Ramos (cell line): ENCODE measurements around the gene LPAR1.

Source experiments
- in situ Hi-C: fragments of 300-500 bp; cut with MboI; formaldehyde crosslinking; loops from one replicate; pipeline ENCODE4 v1.14.3; 2022; ENCODE audit warnings: low sequenced_read_pairs; ENCODE audit not compliant: unreplicated experiment

The LPAR1 gene

GRCh38 chr9:110971234-110971633, 67.0 kb downstream of the LPAR1 start:
- in situ Hi-C loops: no loop called here

DNA sequence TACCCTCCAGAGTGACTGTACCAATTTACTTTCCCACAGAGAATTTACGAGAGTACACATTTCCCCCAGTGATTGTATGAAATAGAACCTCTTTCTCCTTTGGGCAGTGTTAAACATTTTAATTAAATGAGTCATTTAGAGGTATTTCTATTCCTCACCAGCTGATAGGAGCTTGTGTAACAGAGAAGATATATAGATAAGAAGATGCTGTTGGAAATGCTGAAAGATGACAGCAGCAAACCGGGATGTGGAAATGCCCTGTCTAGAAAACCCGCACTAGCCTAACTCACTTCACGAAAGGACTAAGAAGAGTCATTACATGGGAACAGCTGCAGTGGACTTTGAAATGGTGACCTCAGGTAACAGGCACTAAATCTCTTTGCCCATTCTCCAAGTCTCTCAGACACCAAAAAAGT, 68.3 kb downstream of the LPAR1 start:
- in situ Hi-C loops: no loop called here

- in situ Hi-C loops: no loop called here
Measured at GRCh38 chr9:110968096-110968495, 70.2 kb downstream of the LPAR1 start.

- in situ Hi-C loops: no loop called here
Measured at GRCh38 chr9:110967196-110967595, 71.1 kb downstream of the LPAR1 start.

DNA sequence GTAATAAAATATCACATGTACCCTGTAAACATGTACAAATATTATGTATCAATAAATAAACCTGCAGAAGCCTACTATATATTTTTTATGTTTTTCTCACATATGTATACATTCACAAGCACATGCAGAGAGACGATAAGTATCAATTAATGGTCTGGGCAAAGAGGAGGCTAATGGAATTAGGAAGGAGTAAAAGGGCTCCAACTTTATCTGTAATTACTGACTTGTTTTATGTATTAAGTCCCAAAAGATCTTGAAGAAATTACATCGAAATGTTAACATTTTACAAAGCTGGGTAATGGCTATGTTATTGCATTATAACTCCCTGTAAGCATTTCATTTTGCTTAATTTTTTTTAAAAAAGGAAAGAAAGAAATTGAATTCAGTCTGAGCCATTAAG, 78.0 kb downstream of the LPAR1 start:
- in situ Hi-C loops: no loop called here

DNA sequence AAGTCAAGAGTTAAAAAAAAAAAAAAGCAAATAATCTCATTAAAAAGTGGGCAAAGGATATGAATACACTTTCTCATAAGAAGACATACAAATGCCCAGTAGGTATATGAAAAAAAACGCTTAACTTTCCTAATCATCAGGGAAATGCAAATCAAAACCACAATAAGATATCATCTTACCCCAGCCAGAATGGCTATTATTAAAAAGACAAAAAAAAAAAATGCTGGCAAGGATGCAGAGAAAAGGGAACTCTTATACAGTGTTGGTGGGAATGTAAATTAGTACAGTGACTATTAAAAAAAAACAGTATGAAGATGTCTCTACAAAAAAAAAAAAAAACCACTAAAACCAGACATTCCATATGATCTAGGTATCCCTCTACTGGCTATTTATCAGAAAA, 79.4 kb downstream of the LPAR1 start:
- in situ Hi-C loops: no loop called here

- in situ Hi-C loops: no loop called here
Measured at GRCh38 chr9:110954822-110955291, 83.4 kb downstream of the LPAR1 start.

DNA sequence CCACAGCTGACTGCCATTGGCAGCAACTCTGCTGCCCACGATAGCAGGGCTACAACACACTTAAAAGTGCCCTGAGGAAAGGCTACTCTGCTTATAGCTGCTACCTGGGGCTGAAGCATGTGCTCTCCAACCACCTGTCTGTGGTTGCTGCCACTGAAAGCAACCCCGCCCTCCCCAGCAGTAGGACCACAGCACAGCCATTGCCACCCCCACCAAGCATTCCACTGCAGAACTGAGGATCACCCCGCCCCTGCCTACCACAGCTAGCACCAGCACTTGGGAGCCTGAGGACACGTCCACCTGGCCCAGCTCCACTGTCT, 85.8 kb downstream of the LPAR1 start:
- in situ Hi-C loops: no loop called here

GRCh38 chr9:110951805-110952539, 86.3 kb downstream of the LPAR1 start:
- in situ Hi-C loops: no loop called here

DNA sequence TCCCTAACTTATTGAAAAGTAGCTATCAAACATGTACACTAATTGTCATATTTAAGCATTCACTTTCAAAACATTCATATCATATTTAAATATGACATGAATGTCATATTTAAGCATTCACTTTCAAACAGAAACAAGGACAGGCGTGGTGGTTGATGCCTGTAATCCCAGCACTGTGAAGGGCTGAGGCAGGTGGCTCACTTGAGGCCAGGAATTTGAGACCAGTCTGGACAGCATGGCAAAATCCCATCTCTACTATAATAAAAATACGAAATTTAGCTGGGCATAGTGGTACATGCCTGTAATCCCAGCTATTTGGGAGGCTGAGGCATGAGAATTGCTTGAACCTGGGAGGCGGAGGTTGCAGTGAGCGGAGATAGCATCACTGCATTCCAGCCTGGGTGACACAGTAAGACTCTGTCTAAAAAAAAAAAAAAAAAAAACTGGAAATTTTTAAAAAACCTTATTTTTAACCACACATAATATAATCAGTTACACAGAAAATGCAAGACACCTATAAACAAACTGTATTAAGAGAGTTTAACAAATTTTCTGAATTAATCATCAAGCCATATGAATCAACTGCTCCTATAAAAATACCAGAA, 88.1 kb downstream of the LPAR1 start:
- in situ Hi-C loops: no loop called here

GRCh38 chr9:110949081-110949480, 89.2 kb downstream of the LPAR1 start:
- in situ Hi-C loops: no loop called here

DNA sequence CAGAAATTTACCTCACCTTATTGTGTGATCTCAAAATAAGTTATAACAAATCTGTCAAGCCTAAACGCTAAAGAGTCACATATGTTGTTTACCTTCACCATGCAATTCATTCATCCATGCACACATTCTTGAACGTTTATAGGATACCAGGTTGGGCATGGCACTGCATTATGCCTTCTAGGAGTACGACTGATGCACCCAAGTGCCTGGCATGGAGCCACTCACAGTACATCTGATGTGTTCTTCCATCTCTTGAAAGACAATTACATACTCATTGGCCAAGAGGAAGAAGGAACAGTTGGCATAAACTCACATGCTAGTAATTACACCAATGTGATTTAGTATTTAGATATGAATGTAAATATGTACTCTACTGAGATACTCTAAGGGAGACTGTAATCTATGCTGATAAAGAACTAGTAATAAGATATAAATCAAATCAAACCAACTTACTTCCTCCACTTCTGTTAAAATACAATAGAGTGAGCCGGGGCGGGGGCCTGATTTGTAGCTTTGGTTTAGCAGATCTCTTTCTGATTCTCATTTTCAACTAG, 90.7 kb downstream of the LPAR1 start:
- in situ Hi-C loops: no loop called here

DNA sequence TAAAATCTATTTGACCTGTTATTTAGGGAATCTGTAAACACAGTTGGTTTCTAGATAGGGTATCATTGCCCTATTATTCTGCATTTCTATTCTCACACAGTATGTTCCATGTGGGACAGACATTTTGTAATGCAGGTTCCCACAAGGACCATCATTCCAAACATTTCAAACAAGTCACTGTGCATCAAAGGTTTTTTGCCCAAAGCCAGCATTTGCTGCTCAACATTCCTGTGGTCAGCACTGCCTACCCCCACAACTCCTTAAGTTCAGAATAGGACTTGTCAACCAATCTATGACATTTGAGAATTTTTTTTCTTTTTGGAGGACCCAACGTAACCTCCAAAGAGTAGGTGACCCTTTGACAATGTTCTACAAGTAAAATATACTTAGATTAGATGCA, 95.7 kb downstream of the LPAR1 start:
- in situ Hi-C loops: no loop called here

DNA sequence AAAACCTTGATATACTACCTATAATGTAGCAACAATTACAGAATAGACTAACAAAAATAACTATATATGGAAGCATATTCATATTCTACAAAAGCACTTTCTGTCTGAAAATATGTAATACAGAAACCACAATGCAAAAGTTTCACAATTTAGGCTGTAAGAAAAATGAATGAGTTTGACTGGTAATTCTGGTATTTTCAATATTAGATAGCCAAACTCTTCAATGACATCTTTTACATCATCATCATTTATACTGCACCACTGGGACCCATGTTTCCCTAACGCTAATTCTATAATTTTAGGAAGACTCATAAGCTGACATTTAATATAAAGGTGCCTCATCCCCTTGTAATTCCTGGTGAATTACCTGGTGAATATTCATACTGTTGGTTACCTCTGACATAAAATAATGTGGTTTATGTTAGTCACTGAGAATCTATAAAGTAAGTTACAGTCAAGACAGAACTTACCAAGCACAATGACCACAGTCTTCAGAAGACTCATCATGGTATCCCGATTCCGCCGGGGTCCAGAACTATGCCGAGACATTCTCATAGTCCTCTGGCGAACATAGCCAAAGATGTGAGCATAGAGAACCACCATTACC, 97.2 kb downstream of the LPAR1 start:
- in situ Hi-C loops: no loop called here

DNA sequence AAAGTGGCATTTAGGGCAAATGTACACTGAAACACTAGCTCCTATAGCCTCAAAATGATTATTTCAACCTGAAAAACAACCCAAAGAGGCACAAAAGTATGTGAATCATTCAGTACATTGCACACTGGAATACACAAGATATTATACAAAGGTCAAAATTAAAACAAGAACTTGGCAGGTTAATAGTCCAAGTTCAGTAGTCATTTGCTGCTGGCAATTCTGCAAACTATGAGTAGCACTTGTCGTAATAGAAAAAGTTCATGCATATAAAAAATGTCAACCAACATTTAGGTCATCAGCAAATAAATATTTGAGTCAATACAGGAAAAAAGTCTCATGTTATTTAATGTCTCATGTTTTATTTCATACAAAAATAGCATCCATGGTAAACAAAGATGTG, 98.7 kb downstream of the LPAR1 start:
- in situ Hi-C loops: no loop called here

DNA sequence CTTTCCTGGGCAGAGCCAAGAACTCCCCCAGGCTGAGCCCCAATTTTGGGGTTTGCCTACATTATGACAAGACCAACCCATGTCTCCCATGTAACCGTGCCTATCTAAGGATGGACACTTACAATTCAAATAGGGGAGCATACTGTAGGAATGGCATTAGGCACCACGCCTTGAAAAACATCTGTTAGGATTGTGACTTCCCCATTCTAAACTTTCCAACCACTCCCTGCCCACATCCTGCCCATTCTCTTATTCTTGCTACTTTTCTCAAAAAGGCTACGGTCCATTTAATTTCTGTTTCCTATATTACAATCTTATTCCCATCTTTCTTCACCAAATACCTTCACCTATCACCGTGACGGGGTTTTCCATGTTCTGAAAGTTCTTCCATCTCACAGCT, 99.2 kb downstream of the LPAR1 start:
- in situ Hi-C loops: no loop called here

DNA sequence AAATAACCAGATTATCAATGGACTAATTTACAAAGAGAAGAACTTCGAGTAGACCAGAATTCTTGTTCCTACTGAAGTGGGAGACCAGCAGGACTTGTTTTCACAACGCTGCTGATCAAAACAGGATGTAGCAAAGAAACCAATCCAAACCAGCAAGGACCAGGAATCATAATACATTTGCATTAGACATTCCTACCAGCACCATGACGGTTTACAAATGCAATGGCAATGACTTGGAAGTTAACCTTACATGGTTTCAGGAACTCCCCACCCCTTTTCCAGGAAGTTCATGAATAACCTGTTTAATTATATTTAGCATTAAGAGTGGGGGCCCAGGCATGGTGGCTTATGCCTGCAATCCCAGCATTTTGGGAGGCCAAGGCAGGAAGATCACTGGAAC, 100.0 kb downstream of the LPAR1 start:
- in situ Hi-C loops: no loop called here

GRCh38 chr9:110936719-110937452, 101.4 kb downstream of the LPAR1 start:
- in situ Hi-C loops: no loop called here

GRCh38 chr9:110936237-110936636, 102.0 kb downstream of the LPAR1 start:
- in situ Hi-C loops: no loop called here

DNA sequence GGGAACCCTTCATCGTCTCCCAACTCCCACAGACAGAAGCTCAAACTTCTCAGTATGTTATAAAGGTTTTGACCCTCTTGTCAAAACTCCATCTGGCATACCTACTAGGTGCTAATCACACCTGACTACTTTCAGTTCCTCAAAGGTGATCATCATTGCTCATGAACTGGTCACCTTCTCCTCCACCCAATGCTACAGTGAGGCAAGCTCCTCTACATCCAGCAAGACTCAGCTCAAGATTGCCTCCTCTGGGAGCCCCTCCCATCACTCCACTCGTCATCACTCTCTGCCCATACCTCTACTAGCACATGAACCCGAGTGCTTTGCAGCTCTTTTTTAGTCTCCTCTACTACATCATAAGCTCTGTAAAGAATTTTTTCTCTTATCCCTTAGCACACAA, 102.4 kb downstream of the LPAR1 start:
- in situ Hi-C loops: no loop called here
